H9 (cell line): ENCODE measurements around the gene GTF2E1. TPM values are rescaled to one million over a fixed set of nuclear protein-coding genes. Genes with fewer than 3 reads are reported as not detected.

ENCODE experiments used
- DNase-seq: peaks from one replicate; pipeline ENCODE4 v3.0.0-alpha.2; 2017
- H2AFZ ChIP-seq: one replicate; pipeline ENCODE4 v1.6.1; 2013; ENCODE audit warnings: mild to moderate bottlenecking, low read length, control low read depth, moderate library complexity
- H2AK5ac ChIP-seq: 2 replicates; pipeline ENCODE4 v1.6.1; 2013; ENCODE audit warnings: low read length, control low read depth, mixed read lengths; ENCODE audit not compliant: insufficient read length
- H2BK120ac ChIP-seq: one replicate; pipeline ENCODE4 v1.6.1; 2013; ENCODE audit warnings: low read depth, mild to moderate bottlenecking, low read length, control low read depth, inconsistent platforms; ENCODE audit not compliant: poor library complexity, severe bottlenecking
- H2BK12ac ChIP-seq: 2 replicates; pipeline ENCODE4 v1.6.1; 2013; ENCODE audit warnings: low read length, control low read depth, mixed read lengths, low read depth; ENCODE audit not compliant: insufficient read length
- H2BK15ac ChIP-seq: 2 replicates; pipeline ENCODE4 v1.6.1; 2013; ENCODE audit warnings: low read depth, low read length, control low read depth
- H2BK20ac ChIP-seq: one replicate; pipeline ENCODE4 v1.6.1; 2013; ENCODE audit warnings: low read depth, mild to moderate bottlenecking, low read length, control low read depth, inconsistent platforms; ENCODE audit not compliant: poor library complexity, severe bottlenecking
- H2BK5ac ChIP-seq: 2 replicates; pipeline ENCODE4 v1.6.1; 2013; ENCODE audit warnings: low read length, control low read depth, mixed read lengths; ENCODE audit not compliant: insufficient read length
- H3K14ac ChIP-seq: 2 replicates; pipeline ENCODE4 v1.6.1; 2013; ENCODE audit warnings: low read length, control low read depth; ENCODE audit not compliant: insufficient read depth
- H3K18ac ChIP-seq: 2 replicates; pipeline ENCODE4 v1.6.1; 2013; ENCODE audit warnings: low read depth, mild to moderate bottlenecking, mixed read lengths, low read length, control low read depth; ENCODE audit not compliant: insufficient read length
- H3K23ac ChIP-seq: 2 replicates; pipeline ENCODE4 v1.6.1; 2013; ENCODE audit warnings: low read length, control low read depth, mixed read lengths, low read depth; ENCODE audit not compliant: insufficient read length
- H3K23me2 ChIP-seq: 2 replicates; pipeline ENCODE4 v1.6.1; 2013; ENCODE audit warnings: low read depth, mild to moderate bottlenecking, mixed read lengths, low read length, control low read depth; ENCODE audit not compliant: insufficient read length, poor library complexity, severe bottlenecking
- H3K27ac ChIP-seq: 2 replicates; pipeline ENCODE4 v1.5.1; 2013; ENCODE audit warnings: low read length, control low read depth, mixed read lengths, low read depth; ENCODE audit not compliant: insufficient read length
- H3K27me3 ChIP-seq: 2 replicates; pipeline ENCODE4 v1.6.1; 2013; ENCODE audit warnings: low read length, control low read depth, inconsistent platforms; ENCODE audit not compliant: insufficient read depth
- H3K4ac ChIP-seq: 2 replicates; pipeline ENCODE4 v1.6.1; 2013; ENCODE audit warnings: low read depth, mild to moderate bottlenecking, control low read depth, inconsistent platforms, low read length, moderate library complexity
- H3K4me1 ChIP-seq: 2 replicates; pipeline ENCODE4 v1.6.1; 2013; ENCODE audit warnings: low read length, control low read depth, inconsistent platforms; ENCODE audit not compliant: insufficient read depth
- H3K4me2 ChIP-seq: 2 replicates; pipeline ENCODE4 v1.6.1; 2013; ENCODE audit warnings: low read length, control low read depth, mixed read lengths; ENCODE audit not compliant: insufficient read length, insufficient read depth
- H3K56ac ChIP-seq: 2 replicates; pipeline ENCODE4 v1.6.1; 2013; ENCODE audit warnings: low read depth, mild to moderate bottlenecking, mixed read lengths, low read length, control low read depth; ENCODE audit not compliant: insufficient read length
- H3K79me1 ChIP-seq: 2 replicates; pipeline ENCODE4 v1.6.1; 2013; ENCODE audit warnings: low read depth, mild to moderate bottlenecking, moderate library complexity, low read length, control low read depth, inconsistent platforms; ENCODE audit not compliant: insufficient read depth, poor library complexity, severe bottlenecking
- H3K79me2 ChIP-seq: 2 replicates; pipeline ENCODE4 v1.6.1; 2013; ENCODE audit warnings: low read length, control low read depth, inconsistent platforms; ENCODE audit not compliant: insufficient read depth
- H3K9ac ChIP-seq: 2 replicates; pipeline ENCODE4 v1.6.1; 2013; ENCODE audit warnings: low read length, control low read depth, mixed read lengths; ENCODE audit not compliant: insufficient read length; ENCODE audit errors: extremely low read depth
- H3K9me3 ChIP-seq: one replicate; pipeline ENCODE4 v1.6.1; 2013; ENCODE audit warnings: low read depth, low read length, inconsistent platforms; ENCODE audit not compliant: control insufficient read depth
- H3T11ph ChIP-seq: one replicate; pipeline ENCODE4 v1.6.1; 2013; ENCODE audit warnings: mild to moderate bottlenecking, low read length, control low read depth, inconsistent platforms
- H4K20me1 ChIP-seq: one replicate; pipeline ENCODE4 v1.6.1; 2013; ENCODE audit not compliant: control insufficient read depth, insufficient read length, insufficient read depth
- H4K5ac ChIP-seq: 2 replicates; pipeline ENCODE4 v1.6.1; 2013; ENCODE audit warnings: low read depth, mild to moderate bottlenecking, mixed read lengths, low read length, control low read depth; ENCODE audit not compliant: insufficient read length
- H4K8ac ChIP-seq: replicated peaks from 2 replicates; pipeline ENCODE4 v1.6.1; 2013; ENCODE audit warnings: low read length, control low read depth, mixed read lengths, low read depth; ENCODE audit not compliant: insufficient read length
- H4K91ac ChIP-seq: 2 replicates; pipeline ENCODE4 v1.6.1; 2013; ENCODE audit warnings: low read depth, mild to moderate bottlenecking, moderate library complexity, mixed read lengths, low read length, control low read depth; ENCODE audit not compliant: insufficient read length
- H3K27ac Mint-ChIP-seq, 3 experiments: 2 replicates in 2 of 3; 3 replicates in 1 of 3; pipeline ENCODE4 v1.8.0; 2020 to 2021; ENCODE audit warnings: mixed read lengths in 3 of 3, mild to moderate bottlenecking in 1 of 3, moderate library complexity in 1 of 3
- H3K27me3 Mint-ChIP-seq: 2 replicates; pipeline ENCODE4 v1.8.0; 2021; ENCODE audit warnings: low read depth, mild to moderate bottlenecking, moderate library complexity, mixed read lengths
- H3K36me3 Mint-ChIP-seq, 3 experiments: 2 replicates in 2 of 3; 3 replicates in 1 of 3; pipeline ENCODE4 v1.8.0; 2020 to 2021; ENCODE audit warnings: low read depth in 3 of 3, mixed read lengths in 3 of 3; ENCODE audit not compliant: insufficient read depth in 1 of 3
- H3K4me1 Mint-ChIP-seq, 2 experiments: 2 replicates each; pipeline ENCODE4 v1.8.0; 2020; ENCODE audit warnings: mixed read lengths in 2 of 2
- H3K4me3 Mint-ChIP-seq, 2 experiments: 2 replicates in 1 of 2; 3 replicates in 1 of 2; pipeline ENCODE4 v1.8.0; 2020 to 2021; ENCODE audit warnings: mild to moderate bottlenecking in 2 of 2, mixed read lengths in 2 of 2, moderate library complexity in 1 of 2
- H3K9me3 Mint-ChIP-seq, 2 experiments: 2 replicates in 1 of 2; 3 replicates in 1 of 2; pipeline ENCODE4 v1.8.0; 2020; ENCODE audit warnings: mild to moderate bottlenecking in 2 of 2, mixed read lengths in 2 of 2, moderate library complexity in 1 of 2
- CTCF ChIP-seq: fragments of 200-600 bp; sonication (generic); conservative IDR thresholded peaks from 3 replicates; pipeline ENCODE4 v1.8.0; 2021; ENCODE audit warnings: antibody characterized with exemption, mild to moderate bottlenecking
- total RNA-seq: library from RNA; stranded (reverse); gene quantifications from 2 replicates; pipeline ENCODE4 v1.2.1, GENCODE V29; 2021

GTF2E1 gene
- total RNA-seq, 1 experiment from 2014 or later = 88.8 TPM

GRCh38 chr3:120821426-120821825, 78.9 kb downstream of the GTF2E1 start:
- Mint-ChIP-seq H3K27me3 (no peaks in the 10 kb centered on the region), H3K4me3 (no peak overlapping the region), H3K9me3 (no peaks in the 10 kb centered on the region), H3K4me1 (peaks cover 8 to 12% of the 10 kb centered on the region in 2 experiments), H3K36me3 (no peaks in the 10 kb centered on the region), H3K27ac (no peak overlapping the region)
- no peak for DNase-seq
- Histone ChIP-seq H3K14ac (no peak overlapping the region), H3K23ac (no peak overlapping the region), H3K9ac (no peak overlapping the region), H2BK20ac (no peak overlapping the region), H4K5ac (no peak overlapping the region), H3K79me1 (no peaks in the 10 kb centered on the region), H3K9me3 (no peaks in the 10 kb centered on the region), H3K4me2 (no peak overlapping the region), H2AFZ (no peak overlapping the region), H3T11ph (no peak overlapping the region), H3K56ac (no peak overlapping the region), H2BK5ac (no peak overlapping the region), H2AK5ac (no peak overlapping the region), H4K91ac (no peak overlapping the region), H2BK12ac (no peak overlapping the region), H3K27me3 (no peaks in the 10 kb centered on the region), H3K27ac (no peak overlapping the region), H4K20me1 (no peaks in the 10 kb centered on the region), H3K18ac (no peak overlapping the region), H3K4me1 (no peaks in the 10 kb centered on the region), H2BK15ac (no peak overlapping the region), H3K79me2 (no peaks in the 10 kb centered on the region), H4K8ac (no peak overlapping the region), H2BK120ac (no peak overlapping the region), H3K23me2 (no peaks in the 10 kb centered on the region), H3K4ac (no peak overlapping the region)
- TF ChIP-seq CTCF = no peak
